HepG2 (cell line): ENCODE measurements around the gene ATP23. TPM values are rescaled to one million over a fixed set of nuclear protein-coding genes. Genes with fewer than 3 reads are reported as not detected.

Source experiments
- ATF7-NPFF ChIP-seq: sonication (generic); formaldehyde crosslinking; IDR thresholded peaks from 2 replicates; pipeline ENCODE4 v1.8.1; 2023; ENCODE audit warnings: mild to moderate bottlenecking, low read depth, missing genetic modification reagents, moderate library complexity
- CAMTA2 ChIP-seq: sonication (generic); formaldehyde crosslinking; IDR thresholded peaks from 2 replicates; pipeline ENCODE4 v1.4.0; 2020; ENCODE audit warnings: mild to moderate bottlenecking, missing genetic modification reagents, borderline replicate concordance
- CCAR2 ChIP-seq: fragments of 200-400 bp; formaldehyde crosslinking; optimal IDR thresholded peaks from 2 replicates; pipeline ENCODE3; 2018; ENCODE audit warnings: low read depth, mild to moderate bottlenecking, low read length, moderate library complexity
- CERS6 ChIP-seq: sonication (generic); formaldehyde crosslinking; IDR thresholded peaks from 2 replicates; pipeline ENCODE4 v1.5.0; 2020; ENCODE audit warnings: missing genetic modification reagents
- HDAC1 ChIP-seq: sonication (generic); formaldehyde crosslinking; IDR thresholded peaks from 2 replicates; pipeline ENCODE4 v1.5.1; 2020; ENCODE audit warnings: mild to moderate bottlenecking, missing genetic modification reagents
- HHEX ChIP-seq: IDR thresholded peaks from 2 replicates; pipeline ENCODE4 v1.6.1; 2016; ENCODE audit warnings: control low read depth
- HINFP ChIP-seq: sonication (generic); formaldehyde crosslinking; IDR thresholded peaks from 2 replicates; pipeline ENCODE4 v1.4.0; 2020; ENCODE audit warnings: low read depth, mild to moderate bottlenecking, missing genetic modification reagents
- KLF11 ChIP-seq: IDR thresholded peaks from 2 replicates; pipeline ENCODE4 v1.6.1; 2016; ENCODE audit warnings: missing compliant biosample characterization
- KLF13 ChIP-seq: sonication (generic); formaldehyde crosslinking; IDR thresholded peaks from 2 replicates; pipeline ENCODE4 v1.4.0; 2020; ENCODE audit warnings: mild to moderate bottlenecking, missing genetic modification reagents
- RELA ChIP-seq: sonication (generic); formaldehyde crosslinking; IDR thresholded peaks from 2 replicates; pipeline ENCODE4 v1.4.0; 2020; ENCODE audit warnings: missing genetic modification reagents
- RFX3 ChIP-seq: IDR thresholded peaks from 2 replicates; pipeline ENCODE4 v1.6.1; 2016; ENCODE audit warnings: missing biosample characterization, missing genetic modification reagents
- SIN3A ChIP-seq: IDR thresholded peaks from 2 replicates; pipeline ENCODE4 v1.6.1; 2011; ENCODE audit warnings: low read depth, mild to moderate bottlenecking, control low read depth, low read length, borderline replicate concordance
- TFDP1 ChIP-seq: IDR thresholded peaks from 2 replicates; pipeline ENCODE4 v1.6.1; 2016; ENCODE audit warnings: missing compliant biosample characterization, missing genetic modification reagents, borderline replicate concordance
- THRA ChIP-seq: sonication (generic); formaldehyde crosslinking; IDR thresholded peaks from 2 replicates; pipeline ENCODE4 v1.4.0; 2020; ENCODE audit warnings: missing genetic modification reagents, borderline replicate concordance
- TMF1 ChIP-seq: sonication (generic); formaldehyde crosslinking; IDR thresholded peaks from 2 replicates; pipeline ENCODE4 v1.8.1; 2022; ENCODE audit warnings: low read depth, missing genetic modification reagents
- TP53 ChIP-seq: sonication (generic); formaldehyde crosslinking; conservative IDR thresholded peaks from 2 replicates; pipeline ENCODE4 v1.4.0; 2020; ENCODE audit warnings: missing genetic modification reagents
- TRIM24 ChIP-seq: sonication (generic); formaldehyde crosslinking; IDR thresholded peaks from 2 replicates; pipeline ENCODE4 v1.8.0; 2022; ENCODE audit warnings: mild to moderate bottlenecking, missing genetic modification reagents
- TSC22D2 ChIP-seq: sonication (generic); formaldehyde crosslinking; IDR thresholded peaks from 2 replicates; pipeline ENCODE4 v1.5.1; 2020; ENCODE audit warnings: missing genetic modification reagents, mild to moderate bottlenecking, borderline replicate concordance
- ZBTB33 ChIP-seq: sonication (generic); formaldehyde crosslinking; IDR thresholded peaks from 2 replicates; pipeline ENCODE4 v1.4.0; 2020; ENCODE audit warnings: missing genetic modification reagents
- ZNF3 ChIP-seq: IDR thresholded peaks from 2 replicates; pipeline ENCODE4 v1.7.0; 2017; ENCODE audit warnings: inconsistent platforms
- ZNF326 ChIP-seq: sonication (generic); formaldehyde crosslinking; IDR thresholded peaks from 2 replicates; pipeline ENCODE4 v1.4.0; 2020; ENCODE audit warnings: missing genetic modification reagents, borderline replicate concordance
- ZNF496 ChIP-seq: sonication (generic); formaldehyde crosslinking; IDR thresholded peaks from 2 replicates; pipeline ENCODE4 v1.8.1; 2023; ENCODE audit warnings: mild to moderate bottlenecking, moderate library complexity, missing genetic modification reagents; ENCODE audit not compliant: insufficient replicate concordance
- ZNF547 ChIP-seq: sonication (generic); formaldehyde crosslinking; IDR thresholded peaks from 2 replicates; pipeline ENCODE4 v1.5.1; 2020; ENCODE audit warnings: mild to moderate bottlenecking, missing genetic modification reagents
- ZNF672 ChIP-seq: sonication (generic); formaldehyde crosslinking; IDR thresholded peaks from 2 replicates; pipeline ENCODE4 v1.8.1; 2022; ENCODE audit warnings: missing genetic modification reagents
- polyA plus RNA-seq, 8 experiments: library from polyadenylated mRNA; depleted of rRNA in 3 of 8; stranded (reverse) in 7 of 8; unstranded in 1 of 8; fragments of >200 nt; fragmentation: Illumina TruSeq in 4 of 8; extraction: Trizol in 4 of 8; gene quantifications; 2 replicates each; pipeline versions ENCODE4 v1.2.1 to v1.2.3, GENCODE V29; 2011 to 2016; ENCODE audit warnings: low read depth in 4 of 8, missing spikeins in 1 of 8, mixed read lengths in 1 of 8; ENCODE audit not compliant: insufficient read depth in 1 of 8
- total RNA-seq, 5 experiments: library from RNA; depleted of rRNA; stranded (reverse); fragments of >200 nt; fragmentation: Illumina TruSeq; extraction: Trizol; gene quantifications; 2 replicates each; pipeline ENCODE4 v1.2.3, GENCODE V29; 2016; ENCODE audit warnings: low read depth in 1 of 5

ATP23 gene
- total and polyA plus RNA-seq, 2 of the 13 experiments (the other 11 are each of a cell fraction or from before 2014, with no cell fraction given) = 12.1 to 14.7 TPM

- TF ChIP-seq ZBTB33 (CRISPR knock-in tag) (no peak), RFX3 (CRISPR knock-in tag) (no peak), TSC22D2 (CRISPR knock-in tag) (0 out of 2 replicates have a peak, but pooled peaks have one; percentile 28), TRIM24 (CRISPR knock-in tag) (no peak), HHEX (no peak), ZNF496 (no peak), ZNF547 (CRISPR knock-in tag) (no peak), HINFP (CRISPR knock-in tag) (no peak), TP53 (CRISPR knock-in tag) (no peak), HDAC1 (peak; percentile 65; the same call in 1 of the 2 replicates), CAMTA2 (CRISPR knock-in tag) (0 out of 2 replicates have a peak, but pooled peaks have one; percentile 48), KLF13 (no peak), KLF11 (CRISPR knock-in tag) (peak; percentile 26), ZNF3 (no peak), ZNF672 (CRISPR knock-in tag) (no peak), RELA (CRISPR knock-in tag) (no peak), ATF7-NPFF (CRISPR knock-in tag) (peak; percentile 69; the same call in 1 of the 2 replicates), CERS6 (CRISPR knock-in tag) (no peak), TMF1 (no peak), TFDP1 (CRISPR knock-in tag) (peak; percentile 90), CCAR2 (no peak), SIN3A (peak; percentile 69; the same call in 1 of the 2 replicates), ZNF326 (no peak), THRA (CRISPR knock-in tag) (no peak)
Measured at GRCh38 chr12:57941165-57941894, at the start of gene ATP23 (continued).
